ENCODE data around the gene ACTA2.

The ACTA2 gene

GRCh38 chr10:88918191-88918905, 34.2 kb downstream of the ACTA2 start:
- DNase-seq = no peak

GRCh38 chr10:88916986-88917385, 35.6 kb downstream of the ACTA2 start:
- DNase-seq = no peak

DNA sequence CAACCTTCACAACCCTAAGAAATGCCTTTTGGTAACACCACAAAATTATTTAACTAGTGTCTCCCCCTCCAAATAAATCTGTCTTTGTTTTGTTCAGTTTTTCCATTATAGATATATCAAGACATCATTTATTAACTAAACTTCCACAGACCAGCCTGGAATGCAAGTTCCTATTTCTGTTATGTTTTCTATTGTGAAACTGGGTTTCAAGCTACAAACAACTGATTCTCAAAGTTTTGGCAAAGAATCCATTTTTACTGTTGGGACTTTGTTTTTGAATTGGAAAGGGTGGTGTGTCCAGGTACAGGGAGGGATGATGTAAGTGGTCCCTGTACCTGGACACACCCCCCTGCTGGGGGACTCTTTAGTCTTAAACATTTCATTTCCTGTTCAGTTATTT, 36.3 kb downstream of the ACTA2 start:
- DNase-seq = no peak

DNA sequence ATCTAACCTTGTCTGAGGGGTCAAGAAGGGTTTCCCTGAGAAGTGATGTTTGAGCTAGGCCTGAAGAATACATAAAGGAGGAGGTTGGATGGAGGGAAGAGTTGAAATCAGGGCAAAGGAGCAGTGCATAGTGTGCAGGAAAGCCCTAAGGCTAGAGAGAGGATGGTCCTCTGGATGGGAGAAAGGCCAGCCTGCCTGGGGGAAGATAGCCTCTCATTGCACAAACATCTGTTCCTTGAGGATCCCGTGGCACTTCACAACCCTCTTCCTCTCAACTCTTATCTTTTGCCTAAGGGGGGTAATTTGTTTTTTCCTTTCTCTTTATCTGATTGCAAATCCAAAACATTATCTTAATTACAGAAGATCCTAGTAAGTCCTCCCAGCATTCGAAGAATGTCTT, 36.8 kb downstream of the ACTA2 start:
- DNase-seq = no peak

DNA sequence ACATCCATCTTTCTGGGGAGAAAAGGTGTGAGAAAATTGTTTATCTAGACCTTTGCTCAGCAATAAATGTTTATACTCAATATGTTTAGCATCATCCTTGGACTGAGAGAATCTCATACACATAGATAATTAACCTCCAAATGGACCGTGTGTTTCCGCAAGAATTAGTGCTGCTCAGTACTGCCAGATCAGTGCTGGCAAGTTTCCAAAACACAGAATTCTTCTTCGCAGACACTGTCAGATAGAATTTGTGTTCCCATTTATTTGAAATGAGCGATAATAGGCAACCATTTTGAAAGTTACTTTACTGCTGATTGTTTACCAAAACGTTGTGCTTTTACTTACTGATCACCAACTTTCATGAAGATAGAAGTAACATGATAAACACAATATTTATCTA, 38.8 kb downstream of the ACTA2 start:
- DNase-seq = peak in 1 of 14 donors; percentile 62

DNA sequence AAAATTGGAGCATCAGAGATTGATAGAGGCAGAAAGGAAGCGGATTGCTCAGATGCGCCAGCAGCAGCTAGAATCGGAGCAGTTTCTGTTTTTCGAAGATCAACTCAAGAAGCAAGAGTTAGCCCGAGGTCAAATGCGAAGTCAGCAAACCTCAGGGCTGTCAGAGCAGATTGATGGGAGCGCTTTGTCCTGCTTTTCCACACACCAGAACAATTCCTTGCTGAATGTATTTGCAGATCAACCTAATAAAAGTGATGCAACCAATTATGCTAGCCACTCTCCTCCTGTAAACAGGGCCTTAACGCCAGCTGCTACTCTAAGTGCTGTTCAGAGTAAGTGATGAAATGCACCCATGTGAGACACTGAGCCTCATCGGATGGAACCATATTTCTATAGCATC, 39.4 kb downstream of the ACTA2 start:
- peak in 1 of 14 donors; percentile 21 for DNase-seq

- no peak for DNase-seq
Observed at GRCh38 chr10:88911851-88912250, 40.7 kb downstream of the ACTA2 start.

DNA sequence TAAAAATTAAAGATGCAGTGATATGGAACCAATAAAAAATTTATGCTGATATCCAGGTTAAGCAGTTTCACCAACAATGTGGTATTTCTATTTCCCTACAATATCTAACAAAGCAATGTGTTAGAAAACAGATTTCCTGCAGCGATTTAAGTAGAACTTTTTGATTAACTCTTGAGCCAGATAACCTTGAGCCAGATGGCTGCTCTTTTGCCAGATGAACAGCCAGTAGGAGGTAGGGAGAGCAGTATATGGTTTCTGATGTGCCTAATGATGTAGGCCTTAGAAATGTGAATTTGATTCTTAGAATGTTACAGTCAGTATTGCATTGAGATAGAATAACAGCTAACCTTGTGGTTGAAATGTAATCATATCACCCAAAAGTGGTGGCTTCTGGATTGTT, 41.5 kb downstream of the ACTA2 start:
- DNase-seq = peak in 1 of 14 donors; percentile 67

- no peak for DNase-seq
Observed at GRCh38 chr10:88908194-88908593, 44.4 kb downstream of the ACTA2 start.

GRCh38 chr10:88906921-88907320, 45.7 kb downstream of the ACTA2 start:
- DNase-seq = no peak

DNA sequence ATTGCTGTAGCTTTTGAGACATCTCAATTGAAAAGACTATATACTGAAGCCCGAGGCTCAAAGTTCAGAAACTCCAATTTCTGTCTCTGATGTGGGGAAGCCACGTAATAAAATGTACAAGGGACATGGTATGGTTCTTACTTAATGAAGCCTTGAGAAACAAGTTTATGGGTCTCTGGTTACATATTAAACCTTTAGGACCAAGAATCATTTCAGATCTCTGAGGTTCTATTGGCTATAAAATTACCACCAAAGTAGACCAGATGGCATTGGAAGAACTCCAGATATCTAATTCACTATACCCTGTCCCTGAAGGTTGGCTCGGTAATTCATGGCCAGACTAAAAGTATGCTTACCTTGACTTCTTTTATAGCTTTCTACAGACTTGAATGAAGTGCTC, 48.9 kb downstream of the ACTA2 start:
- DNase-seq = peak in 1 of 14 donors; percentile 23

DNA sequence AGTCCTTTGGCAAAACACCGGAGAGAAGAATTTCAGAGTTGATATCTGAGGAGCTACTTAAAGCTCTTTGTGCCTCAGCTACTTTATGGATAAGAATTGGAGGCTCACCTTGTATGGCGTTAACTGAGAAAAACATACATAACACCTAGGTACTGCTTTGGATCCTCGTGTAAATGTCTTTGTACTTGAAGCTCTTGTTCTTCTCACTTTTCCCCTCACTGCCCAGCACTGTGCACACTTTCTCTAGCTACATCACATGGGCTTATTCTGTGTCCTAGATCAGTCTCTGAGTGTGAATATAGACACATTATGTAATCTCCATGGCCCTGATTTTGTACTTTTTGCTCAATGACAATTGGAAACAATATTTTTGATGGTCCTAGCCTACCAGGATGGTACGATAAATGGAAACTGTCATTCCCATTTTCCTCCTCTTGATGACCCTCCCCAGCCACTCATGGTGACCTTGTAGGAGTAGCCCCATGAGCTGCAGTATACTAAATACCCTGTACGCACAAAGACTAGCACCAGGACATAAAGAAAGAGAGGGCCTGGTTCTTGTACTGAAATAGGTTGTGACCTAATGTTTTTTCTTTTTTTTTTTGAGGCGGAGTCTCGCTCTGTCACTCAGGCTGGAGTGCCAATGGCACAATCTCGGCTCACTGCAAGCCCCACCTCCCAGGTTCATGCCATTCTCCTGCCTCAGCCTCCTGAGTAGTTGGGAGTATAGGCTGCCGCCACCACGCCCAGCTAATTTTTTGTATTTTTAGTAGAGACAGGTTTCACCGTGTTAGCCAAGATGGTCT, 50.4 kb downstream of the ACTA2 start:
- no peak for DNase-seq

GRCh38 chr10:88901206-88901983, 51.2 kb downstream of the ACTA2 start:
- DNase-seq = no peak

DNA sequence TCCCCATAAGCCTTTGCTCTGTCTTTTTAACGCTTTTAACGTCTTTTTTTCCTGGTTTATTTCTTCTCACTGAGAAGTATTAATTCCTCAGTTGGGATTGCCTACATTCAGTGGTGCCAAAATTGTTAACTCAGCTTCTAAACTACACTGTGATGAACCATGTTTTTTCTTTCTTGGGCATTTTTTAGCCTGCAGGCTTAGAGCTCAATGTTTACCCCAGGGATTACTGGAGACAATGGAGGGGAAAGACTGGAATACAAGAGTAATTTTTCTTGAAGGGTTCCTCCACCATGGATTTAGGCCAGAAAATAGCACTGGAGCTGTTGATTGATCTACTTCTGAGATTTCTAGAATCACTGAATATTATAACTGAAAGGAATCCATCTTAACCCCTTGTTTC, 52.7 kb downstream of the ACTA2 start:
- DNase-seq = no peak

- no peak for DNase-seq
Observed at GRCh38 chr10:88898727-88899126, 53.8 kb downstream of the ACTA2 start.

- DNase-seq = peak in 1 of 14 donors; percentile 25
Observed at GRCh38 chr10:88896994-88897853, 55.3 kb downstream of the ACTA2 start.

DNA sequence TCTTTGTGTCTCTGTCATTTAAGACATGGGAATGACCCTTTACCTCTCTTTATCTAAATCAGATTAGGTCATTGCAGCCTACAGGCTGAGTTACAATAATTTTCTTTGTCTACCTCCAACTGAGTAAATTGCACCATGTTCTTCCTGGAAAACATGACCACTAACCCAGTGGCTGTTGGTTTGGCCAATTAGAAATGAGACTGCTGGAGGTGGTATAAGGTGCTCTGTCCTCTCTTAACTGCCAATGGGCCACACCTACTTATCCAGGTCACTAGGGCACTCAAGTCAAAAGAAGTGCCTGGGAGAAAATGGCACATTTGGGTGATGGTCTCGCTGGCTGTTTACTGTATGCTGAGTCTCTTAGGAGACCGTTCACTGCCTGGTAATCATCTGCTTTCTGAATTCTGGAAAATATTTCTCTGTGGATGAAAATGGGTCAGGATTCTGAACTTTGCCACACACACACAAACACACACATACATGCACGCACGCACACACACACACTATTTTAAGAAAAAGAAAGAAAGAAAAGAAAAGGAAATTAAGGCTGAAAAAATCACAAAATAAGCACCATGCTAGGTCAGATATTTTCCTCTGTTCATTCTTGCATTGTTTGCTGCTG, 56.1 kb downstream of the ACTA2 start:
- peak in 2 of 14 donors; percentile 14 to 25 for DNase-seq

DNA sequence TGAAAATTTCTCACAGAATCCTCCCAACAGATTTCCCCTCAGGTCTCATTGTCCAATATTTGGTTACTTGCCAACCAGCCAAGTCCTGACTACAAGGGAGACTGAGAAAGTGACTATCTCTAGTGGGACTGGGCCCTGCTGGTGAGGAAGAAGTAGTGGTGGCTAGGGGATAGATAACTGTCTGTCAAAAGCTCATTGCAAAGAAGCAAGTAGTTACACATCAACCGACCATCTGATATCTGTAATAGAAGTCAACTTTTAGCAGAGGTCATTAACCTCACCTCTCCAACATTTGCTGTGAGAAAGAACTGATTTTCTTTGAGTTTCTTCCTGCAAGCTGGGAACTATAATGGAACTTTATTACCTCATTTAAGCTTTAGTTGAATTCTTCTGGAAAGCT, 57.3 kb downstream of the ACTA2 start:
- no peak for DNase-seq

- DNase-seq = no peak
Observed at GRCh38 chr10:88893611-88894010, 59.0 kb downstream of the ACTA2 start.

DNA sequence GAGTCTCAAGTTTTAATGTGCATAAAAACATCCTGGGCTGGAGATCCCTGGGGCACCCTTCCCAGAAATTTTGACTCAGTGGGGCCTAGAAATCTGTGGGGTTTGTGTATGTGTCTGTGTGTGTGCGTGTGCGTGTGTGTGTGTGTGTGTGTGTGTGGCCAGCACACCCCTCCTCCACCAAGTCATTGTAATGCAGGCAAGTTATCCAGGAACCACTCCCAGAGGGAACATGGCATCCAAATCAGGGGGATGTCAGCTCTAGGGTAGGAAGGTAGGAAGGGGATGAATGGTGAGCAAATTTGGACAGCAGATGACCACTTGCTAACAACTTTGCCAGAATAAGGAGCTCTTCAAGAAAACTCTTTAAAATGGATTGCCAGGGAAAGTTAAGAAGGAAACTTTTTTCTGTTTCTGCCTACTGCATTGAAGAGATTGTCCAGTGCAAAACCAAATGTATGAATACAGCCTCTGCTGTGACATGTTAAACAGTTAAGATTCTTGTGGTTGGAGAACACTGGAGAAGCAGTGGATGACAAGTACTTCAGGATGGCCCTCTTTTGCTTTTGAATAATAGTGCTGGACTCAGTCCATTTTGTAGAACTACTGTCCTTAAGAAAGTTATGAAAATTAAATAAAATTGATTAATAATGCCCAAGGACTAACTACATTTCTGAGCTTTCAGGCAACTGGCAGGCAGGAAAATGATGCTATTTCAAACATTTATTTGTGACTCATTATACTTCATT, 60.2 kb downstream of the ACTA2 start:
- no peak for DNase-seq
